ENCODE data around the gene ATP8B3.
A peak's percentile ranks its signal among the peaks of the same experiment; 100 is the strongest.

Gene ATP8B3, protein sequence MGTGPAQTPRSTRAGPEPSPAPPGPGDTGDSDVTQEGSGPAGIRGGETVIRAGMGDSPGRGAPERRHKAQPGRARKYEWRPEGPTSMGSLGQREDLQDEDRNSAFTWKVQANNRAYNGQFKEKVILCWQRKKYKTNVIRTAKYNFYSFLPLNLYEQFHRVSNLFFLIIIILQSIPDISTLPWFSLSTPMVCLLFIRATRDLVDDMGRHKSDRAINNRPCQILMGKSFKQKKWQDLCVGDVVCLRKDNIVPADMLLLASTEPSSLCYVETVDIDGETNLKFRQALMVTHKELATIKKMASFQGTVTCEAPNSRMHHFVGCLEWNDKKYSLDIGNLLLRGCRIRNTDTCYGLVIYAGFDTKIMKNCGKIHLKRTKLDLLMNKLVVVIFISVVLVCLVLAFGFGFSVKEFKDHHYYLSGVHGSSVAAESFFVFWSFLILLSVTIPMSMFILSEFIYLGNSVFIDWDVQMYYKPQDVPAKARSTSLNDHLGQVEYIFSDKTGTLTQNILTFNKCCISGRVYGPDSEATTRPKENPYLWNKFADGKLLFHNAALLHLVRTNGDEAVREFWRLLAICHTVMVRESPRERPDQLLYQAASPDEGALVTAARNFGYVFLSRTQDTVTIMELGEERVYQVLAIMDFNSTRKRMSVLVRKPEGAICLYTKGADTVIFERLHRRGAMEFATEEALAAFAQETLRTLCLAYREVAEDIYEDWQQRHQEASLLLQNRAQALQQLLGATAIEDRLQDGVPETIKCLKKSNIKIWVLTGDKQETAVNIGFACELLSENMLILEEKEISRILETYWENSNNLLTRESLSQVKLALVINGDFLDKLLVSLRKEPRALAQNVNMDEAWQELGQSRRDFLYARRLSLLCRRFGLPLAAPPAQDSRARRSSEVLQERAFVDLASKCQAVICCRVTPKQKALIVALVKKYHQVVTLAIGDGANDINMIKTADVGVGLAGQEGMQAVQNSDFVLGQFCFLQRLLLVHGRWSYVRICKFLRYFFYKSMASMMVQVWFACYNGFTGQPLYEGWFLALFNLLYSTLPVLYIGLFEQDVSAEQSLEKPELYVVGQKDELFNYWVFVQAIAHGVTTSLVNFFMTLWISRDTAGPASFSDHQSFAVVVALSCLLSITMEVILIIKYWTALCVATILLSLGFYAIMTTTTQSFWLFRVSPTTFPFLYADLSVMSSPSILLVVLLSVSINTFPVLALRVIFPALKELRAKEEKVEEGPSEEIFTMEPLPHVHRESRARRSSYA (N-terminal part only)

DNA sequence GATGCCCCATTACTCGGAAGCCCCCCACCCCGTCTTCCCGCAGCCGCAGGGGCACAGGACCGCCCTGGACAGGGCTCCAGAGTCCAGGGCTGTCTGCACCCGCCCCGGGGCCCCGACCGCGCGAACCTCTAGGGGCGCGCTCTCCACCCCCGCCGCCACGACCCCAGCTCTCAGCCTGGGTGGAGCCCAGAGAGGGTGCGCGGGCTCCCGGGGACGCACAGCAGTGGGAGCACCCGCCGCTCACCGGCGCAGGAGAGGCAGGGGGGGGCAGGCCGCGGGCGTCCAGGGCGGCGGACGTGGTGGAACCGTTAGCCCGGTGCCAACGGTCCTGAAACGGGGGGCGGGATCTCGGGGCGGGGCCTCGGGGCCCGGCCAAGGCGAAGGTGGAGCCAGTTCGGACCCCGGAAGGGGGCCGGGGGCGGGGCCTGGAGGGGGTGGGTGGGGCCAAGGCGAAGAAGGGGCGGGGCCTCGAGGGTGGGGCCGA, at the start of gene ATP8B3:
Gene ATP8B3, minus strand, starts transcription at position 335 of the 484 bp plus-strand sequence. CDS start 540 bp downstream, outside the sequence.
- no peak for DNase-seq

DNA sequence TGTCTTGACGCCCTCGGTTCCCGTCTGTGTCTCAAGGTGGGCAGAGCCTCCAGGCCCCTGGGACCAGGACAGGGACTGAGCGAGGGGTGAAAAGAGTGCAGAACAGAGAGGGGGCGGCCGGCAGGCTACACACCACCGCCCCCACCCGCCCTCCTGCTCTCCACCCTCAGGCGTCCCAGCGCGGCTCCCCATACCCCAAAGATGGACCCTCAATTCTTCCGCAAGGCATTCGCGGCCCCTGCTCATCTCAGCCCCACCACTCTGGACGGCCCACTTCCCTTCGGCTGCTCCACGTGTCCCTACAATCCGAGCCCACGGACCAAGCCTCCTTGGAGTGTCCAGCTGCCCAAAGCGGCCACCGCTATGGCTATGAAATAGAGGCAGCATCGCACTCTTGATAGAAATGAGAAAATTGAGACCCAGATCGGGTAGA, 49.5 kb upstream of the ATP8B3 start:
- no peak for DNase-seq

DNA sequence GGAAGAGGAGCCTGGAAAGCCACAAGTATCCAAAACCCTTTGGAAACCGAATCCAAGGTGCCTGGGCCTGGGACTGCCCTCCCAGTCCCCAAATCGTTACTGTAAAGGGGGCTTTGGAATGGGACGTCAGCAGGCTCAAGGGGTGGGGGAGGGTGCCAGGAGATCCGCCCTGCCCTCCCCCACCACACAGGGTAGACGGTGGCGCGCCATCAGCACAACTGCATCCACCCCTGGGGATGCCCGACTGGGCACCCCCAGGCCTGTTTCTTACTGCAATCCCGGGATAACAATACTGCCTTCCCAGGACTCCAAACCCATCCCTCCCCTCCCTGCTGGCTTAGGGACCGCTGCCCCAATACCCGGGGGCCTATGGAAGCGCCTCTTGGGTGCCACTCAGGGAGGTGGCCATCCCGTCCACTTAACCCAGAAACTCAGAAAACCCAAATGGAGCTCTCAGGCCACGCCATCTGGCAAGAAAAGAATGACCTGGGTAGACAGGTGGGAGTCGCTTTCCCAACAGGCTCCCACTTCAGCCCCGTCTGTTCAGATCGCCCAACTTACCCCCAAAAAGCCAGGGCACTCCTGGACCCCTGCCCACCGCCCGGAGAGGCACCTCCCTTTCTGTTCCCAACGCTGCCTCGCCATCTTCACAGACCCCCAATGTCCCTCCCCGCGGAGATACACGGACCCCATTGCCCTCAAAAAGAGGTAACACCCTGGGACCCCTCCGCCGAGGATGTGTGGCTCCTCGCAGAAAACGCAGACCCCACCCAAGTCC, 48.9 kb upstream of the ATP8B3 start:
- DNase-seq: no peak

DNA sequence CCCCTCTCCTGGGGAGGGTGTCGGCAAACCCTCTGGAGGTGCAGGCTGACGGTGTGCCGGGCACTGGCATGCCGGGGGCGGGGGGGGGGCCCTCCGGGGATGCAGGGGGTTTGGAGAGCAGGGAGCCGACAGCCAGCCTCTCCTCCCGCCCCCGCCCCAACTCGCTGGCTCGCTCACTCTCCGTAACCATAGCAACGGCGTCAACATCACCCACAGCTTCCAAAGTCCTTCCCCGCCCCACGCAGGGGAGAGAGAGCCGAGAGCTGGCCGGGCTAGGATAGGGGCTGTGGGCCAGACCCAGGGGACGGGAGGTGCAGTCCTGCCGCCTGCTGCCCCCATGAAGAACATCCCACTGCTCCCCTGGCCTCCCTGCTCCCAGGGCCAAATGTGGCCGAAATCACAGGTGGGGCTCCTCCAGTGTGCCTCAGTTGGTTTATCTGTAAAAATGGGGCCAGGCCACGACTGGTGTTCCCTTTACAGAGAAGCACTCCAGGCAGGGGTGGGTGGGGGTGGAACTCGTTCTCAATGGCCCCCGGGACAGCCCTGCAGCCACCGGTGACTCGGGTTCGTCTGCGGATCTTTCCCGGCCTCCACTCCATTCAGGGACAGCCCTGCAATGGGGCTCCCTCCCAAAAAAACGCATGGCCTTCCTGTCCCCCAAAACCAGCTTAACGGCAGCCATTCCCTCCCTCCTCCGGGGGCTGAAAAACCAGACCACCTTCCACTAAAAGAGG, 48.1 kb upstream of the ATP8B3 start:
- DNase-seq: peak; percentile 64

DNA sequence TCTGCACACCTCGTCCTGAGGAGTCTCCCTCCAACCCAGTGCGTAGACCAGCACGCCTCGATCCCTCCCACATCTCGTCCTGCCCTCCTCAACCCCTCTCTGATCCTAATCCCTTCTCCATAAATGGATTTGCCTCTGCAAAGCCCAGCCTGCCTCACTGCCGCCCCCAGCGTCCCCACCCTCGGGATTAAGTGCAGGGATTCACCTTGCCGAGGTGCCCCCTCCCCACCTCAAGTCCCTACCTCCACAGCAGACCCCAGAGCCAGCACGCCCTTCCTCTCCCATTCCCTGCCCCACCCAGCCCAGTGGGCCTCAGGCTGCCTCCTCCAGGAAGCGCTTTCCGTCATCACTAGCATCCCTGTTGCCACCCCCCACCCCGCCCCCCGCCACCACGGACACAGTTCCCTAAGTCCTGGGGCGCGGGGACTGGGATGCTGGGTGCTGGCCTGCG, 47.3 kb upstream of the ATP8B3 start:
- no peak for DNase-seq

DNA sequence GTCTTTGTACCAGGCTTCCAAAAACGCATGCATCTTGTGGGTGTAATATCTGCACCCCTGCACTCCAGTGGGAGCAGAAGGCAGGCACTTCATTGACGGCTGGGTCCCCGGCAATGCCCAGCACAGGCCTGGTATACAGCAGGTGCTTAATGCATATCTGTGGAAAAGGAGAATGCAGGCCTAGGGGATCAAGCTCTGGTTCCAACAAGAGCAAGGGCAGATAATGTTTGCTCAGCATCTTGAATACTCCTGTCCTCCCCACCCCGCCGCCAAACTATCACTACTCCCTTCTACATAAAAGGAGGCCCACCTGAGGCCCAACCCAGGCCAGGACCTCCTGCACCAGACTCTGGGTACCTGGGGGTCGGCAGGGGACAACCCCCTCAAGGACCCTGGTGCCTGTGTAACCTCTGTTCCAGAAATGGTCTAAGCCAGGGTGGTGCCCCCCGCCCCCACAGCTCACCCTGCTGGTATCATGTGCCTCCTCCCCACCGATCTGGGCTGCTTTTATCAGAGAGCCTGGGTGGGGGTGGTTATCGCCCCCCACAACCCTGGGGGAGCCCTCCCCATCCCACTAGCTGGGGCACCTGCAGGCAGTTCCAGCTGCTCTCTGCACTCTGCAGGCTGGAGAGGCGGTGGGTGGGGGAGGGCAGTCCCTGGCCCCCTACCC, 46.5 kb upstream of the ATP8B3 start:
- DNase-seq: no peak

DNA sequence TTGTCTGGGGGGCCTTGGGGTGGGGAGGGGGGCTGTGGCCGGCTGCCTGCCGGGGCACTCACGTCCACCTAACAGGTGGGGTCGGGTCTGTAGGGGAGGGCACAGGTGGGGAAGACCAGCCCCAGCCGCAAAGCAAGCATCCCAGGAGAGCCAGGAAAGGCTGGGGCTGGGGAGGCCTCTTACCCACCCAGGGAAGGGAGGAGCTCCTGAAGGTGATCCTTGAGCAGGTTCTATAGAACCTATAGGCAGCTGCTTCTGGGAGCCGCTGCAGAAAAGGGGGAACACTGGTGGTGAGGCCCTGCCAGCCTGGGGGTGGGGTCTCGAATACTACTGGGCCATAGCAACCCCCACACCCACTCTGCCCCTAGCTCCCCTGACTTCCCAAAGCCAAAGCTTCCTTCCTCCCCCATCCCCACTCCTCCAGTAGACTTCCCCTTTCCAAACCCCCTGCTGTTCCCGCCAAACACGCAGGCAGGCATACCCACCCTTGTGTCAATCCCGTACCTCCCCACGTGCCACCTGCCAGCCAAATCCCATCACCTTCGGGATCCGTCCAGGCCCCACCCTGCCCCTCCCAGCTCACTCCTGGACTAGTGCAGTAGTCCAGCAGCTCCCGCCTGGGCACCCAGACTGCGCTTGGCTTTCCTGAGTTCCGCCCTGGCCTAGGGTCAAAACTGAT, 45.7 kb upstream of the ATP8B3 start:
- no peak for DNase-seq

DNA sequence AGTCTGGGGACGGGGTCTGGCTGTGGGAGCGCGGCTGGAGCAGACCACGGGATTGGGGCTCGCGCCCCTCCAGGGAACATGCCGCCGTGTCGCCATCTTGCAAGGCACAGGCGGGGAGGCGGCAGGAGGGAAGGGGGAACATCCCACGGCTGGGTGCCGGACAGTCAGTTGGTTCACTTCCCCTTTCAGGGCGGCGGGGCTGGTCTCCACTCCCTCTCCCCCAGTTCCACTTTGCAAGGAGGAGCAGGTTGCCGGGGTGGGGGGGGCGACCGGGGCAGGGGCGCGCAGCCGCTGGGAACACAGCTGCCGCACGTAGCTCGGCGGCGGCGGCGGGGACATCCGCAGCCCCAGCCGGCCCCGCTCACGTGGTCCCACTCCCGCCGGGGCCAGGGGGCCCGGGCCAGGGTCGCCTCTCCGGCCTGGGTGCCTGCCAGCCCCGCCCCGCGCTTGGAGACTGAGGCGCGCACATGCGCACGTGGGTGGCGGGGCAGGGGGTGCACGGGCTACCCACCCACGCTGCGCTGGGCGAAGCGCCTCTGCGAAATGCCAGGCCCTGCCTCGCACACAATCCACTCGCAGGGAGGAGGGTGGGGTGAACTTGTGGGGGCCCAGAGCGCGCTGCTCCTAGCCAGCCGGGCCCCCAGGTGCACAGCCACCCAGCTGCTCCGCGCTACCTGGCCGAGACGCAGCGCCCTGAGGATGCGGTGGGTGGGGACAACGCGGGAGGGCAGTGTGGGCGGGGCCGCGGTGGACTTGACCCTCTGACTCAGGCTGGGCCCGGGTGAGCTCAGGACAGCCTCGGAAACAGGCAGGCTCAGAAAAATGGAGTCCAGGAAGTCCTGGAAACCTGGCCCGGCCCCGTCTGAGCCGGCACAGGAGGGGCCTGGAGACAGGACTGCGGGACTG, 44.9 kb upstream of the ATP8B3 start:
- DNase-seq: peak; percentile 72

DNA sequence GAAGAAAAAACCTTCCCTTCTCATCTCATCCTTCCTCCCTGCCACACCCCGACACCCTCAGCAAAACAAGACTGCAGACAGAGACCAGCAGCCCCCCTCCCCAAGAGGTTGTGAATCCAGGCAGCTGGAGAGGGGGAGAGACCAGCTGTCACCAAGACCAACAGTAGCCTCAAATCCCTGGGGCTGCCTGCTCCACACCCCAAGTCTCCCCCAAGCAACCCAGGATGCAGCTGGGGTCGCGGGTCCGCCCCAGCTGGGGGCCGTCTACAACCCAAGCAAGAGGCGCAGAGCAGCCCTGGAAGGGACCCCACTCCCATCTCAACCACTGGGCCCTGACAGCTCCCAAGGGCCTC, 44.2 kb upstream of the ATP8B3 start:
- no peak for DNase-seq

DNA sequence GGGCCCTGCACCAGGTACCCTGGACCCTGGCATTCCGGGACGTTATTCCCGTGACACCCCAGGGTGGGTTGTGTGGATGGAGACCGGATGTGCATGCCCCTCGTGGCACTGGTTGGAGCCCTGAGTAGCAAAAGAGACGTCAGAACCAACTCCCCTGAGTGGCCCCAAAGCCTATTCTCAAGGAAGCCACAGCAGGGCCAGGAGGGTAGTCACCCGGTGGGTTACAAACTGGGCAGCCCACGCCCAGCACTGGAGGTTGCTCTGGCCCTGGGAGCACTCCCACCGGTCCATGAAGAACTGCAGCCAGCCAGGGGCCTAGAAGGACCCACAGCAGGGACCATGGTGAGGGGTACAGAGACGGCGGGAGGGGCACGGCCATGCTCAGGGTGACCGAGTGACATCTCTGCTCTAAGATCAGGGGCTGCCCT, 43.8 kb upstream of the ATP8B3 start:
- peak; percentile 66 for DNase-seq

DNA sequence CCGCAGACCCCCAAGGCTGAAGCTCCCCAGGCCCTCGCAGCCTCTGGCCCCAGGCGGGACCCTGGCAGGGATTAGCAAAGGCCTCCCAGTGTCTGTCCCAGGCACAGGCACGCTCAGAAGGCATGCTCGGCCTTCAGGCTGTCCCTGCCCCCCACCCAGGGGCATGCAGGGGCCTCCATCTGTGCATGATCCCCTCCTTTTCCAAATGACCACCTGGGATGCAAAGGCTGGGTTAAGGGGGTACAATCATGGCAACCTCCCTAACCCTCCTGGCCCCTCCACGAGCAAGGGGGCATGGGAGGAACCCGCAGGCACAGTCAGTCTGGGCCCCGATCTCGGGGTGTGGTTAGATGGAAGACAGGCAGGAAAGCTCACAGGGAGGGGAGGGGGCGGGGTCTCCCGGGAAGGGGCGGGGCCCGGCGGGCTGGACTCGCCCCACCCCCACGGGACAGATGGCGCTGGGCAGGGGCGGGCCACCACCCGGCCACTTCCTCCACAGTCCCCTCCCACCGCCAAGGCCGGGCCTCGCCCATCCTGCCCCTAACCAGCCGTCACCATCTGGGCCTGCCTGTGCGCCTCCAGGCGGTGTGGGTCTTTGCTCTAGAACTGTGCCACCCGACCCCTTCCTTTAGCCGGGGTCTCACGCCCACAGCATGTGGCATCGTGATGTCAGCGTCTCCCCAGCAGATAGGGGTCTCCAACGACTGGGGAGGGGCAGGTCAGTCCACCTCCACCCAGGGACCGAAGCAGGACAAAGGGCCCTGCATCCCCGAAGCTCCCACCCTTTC, 43.2 kb upstream of the ATP8B3 start:
- DNase-seq: peak; percentile 96

DNA sequence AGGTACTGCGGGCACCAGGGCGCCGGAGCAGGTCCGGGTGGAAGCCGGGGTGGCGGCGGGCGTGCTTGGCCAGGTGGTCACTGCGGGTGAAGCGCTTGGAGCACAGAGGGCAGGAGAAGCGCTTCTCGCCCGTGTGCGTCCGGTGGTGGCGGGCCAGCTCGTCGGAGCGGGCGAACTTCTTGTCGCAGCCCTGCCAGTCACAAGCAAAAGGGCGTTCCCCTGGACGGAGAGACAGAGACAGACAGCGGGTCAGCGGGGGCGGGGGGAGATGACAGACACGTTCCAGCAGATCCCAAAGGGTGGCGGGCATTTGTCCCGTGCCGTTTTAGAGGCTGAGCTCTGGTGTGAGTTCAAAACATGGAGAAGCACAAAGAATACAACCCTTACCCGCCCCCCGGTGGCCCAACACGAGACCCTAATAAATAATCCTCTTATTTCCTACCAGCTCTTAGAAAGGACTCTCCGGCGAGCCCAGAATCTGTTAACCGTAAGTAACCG, 42.5 kb upstream of the ATP8B3 start:
- DNase-seq: no peak

DNA sequence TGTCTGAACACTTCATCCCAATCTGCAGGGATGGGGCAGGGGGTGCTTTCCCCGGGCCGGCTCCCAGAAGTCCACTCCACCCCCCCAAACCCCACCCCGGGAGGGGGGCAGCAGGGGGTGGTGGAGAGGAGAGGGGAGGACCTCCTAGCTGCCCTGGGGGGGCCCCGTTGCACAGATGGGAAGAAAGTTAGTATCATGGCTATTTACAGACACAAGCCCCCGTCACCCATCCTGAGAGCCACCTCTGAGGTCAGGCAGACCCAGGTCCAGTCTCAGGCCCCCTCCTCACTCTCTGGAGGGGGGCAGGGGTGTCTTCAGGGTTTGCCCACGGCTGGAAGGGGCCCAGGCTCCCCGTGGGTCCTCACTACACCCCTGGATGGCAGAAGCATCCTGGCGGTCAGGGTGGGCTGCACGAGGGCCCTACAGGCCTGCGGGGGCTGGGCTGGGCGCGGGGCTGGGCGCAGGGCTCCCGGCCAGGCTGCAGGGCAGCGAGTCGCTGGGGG, 42.0 kb upstream of the ATP8B3 start:
- no peak for DNase-seq

DNA sequence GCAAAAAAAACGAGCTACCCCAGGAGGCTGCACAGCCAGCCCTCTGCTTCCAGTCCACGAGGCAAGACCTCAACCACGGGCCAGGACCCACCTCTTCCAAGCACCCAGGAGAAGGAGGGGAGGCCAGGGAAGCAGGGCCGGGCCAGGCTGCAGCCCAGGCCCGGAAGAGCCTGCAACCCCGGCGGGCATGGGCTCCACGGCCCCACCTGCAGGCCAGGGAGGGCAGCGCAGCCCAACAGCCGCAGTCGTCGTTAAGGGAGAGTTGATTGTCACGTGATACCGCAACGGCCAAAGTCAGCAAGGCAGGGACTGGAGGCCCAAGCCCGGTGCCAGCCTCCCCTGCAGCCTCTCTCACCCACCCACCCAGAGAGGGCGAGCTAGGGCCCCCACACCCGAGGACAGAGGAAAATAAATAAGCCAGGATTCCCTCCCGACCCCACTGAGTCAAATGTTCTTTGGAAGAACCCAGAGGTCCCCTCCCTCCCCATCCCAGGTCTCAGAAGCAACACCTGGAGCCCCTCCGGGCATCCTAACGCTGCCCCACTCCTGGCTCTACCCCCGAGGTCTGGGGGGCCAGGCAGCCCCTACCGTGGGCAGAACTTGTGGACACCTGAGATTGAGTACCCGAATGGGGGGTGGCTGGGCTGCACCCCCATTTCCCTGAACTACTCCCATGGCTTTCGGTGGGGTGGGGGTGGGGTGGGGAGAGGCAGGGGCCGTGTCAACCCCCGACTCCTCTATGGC, 41.4 kb upstream of the ATP8B3 start:
- DNase-seq: peak; percentile 92

DNA sequence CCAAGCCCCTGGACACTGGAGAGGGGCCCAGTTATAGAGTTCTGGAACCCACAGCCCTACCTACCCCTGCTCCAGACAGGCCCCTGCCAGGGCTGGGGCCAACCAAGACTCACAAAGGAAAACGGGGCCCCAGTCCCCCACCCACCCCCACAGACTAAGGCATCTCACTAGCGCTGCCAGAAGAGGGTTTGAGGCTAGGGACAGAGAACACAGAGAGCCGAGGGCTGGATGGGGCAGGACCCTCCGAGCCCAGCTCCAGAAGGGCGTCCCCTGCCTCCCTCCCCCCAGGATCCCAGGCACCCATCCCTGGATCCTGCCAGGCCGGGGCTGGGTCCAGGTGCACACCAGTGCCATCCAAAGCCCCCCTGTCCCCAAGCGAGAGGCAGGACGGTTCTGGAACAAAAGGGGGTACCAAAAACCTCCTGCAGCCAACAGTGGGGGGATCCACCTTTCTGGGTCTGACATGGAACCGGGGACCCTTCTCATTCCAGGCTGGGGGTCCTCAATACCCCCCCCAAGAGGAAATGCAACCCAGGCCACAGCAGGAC, 40.6 kb upstream of the ATP8B3 start:
- DNase-seq: no peak

Measured in activated CD4-positive, alpha-beta T cell treated with anti-CD3 and anti-CD28 coated beads, Interleukin-10, Interleukin-2, amounts not matched to agents 100 ng/mL and 50 ng/mL, durations not matched to agents 16 hours and 8 hours (primary cell).